ENCODE data around the gene FAM174C.
"Not testable (repeated sequence)": the region's sequence is repeated elsewhere in the genome, so short reads cannot be mapped to it uniquely, and the experiment has no call there.

FAM174C gene

GRCh38 chr19:1288226-1288612 is 12.9 kb downstream of the FAM174C start:
- no peak for DNase-seq

GRCh38 chr19:1288833-1289685 is 13.7 kb downstream of the FAM174C start:
- DNase-seq: no peak

GRCh38 chr19:1289686-1290025 is 14.3 kb downstream of the FAM174C start:
- DNase-seq: no peak

GRCh38 chr19:1290196-1290702 is 14.9 kb downstream of the FAM174C start:
- DNase-seq: no peak

GRCh38 chr19:1290703-1291651 is 15.6 kb downstream of the FAM174C start:
- no peak for DNase-seq

GRCh38 chr19:1291761-1292418 is 16.6 kb downstream of the FAM174C start:
- DNase-seq: no peak

- DNase-seq: no peak
Observed at GRCh38 chr19:1292419-1293151, 17.3 kb downstream of the FAM174C start.

- DNase-seq: no peak
Observed at GRCh38 chr19:1293782-1294604, 18.7 kb downstream of the FAM174C start.

- no peak for DNase-seq
Observed at GRCh38 chr19:1294688-1295087, 19.4 kb downstream of the FAM174C start.

GRCh38 chr19:1295169-1296012 is 20.1 kb downstream of the FAM174C start:
- DNase-seq: peak in 2 of 5 donors; percentile 40 to 42

- no peak for DNase-seq
Observed at GRCh38 chr19:1296078-1296477, 20.7 kb downstream of the FAM174C start.

GRCh38 chr19:1296575-1297271 is 21.4 kb downstream of the FAM174C start:
- DNase-seq: no peak

- no peak for DNase-seq
Observed at GRCh38 chr19:1298235-1298634, 22.9 kb downstream of the FAM174C start.

GRCh38 chr19:1299801-1300200 is 24.5 kb downstream of the FAM174C start:
- no peak for DNase-seq

GRCh38 chr19:1300744-1301490 is 25.6 kb downstream of the FAM174C start:
- DNase-seq: no peak

GRCh38 chr19:1302533-1303239 is 27.4 kb downstream of the FAM174C start:
- DNase-seq: no peak

GRCh38 chr19:1304197-1304924 is 29.0 kb downstream of the FAM174C start:
- DNase-seq: no peak

GRCh38 chr19:1305354-1305753 is 30.0 kb downstream of the FAM174C start:
- DNase-seq: not testable (repeated sequence)

Data from T-helper 1 cell (primary cell).